ENCODE data around the gene FCHO2. TPM values are rescaled to one million over a fixed set of nuclear protein-coding genes. Genes with fewer than 3 reads are reported as not detected.

FCHO2 gene
- total RNA-seq, 4 donors from 2014 or later: 38.7 to 57.0 (median 46.5) TPM

DNA sequence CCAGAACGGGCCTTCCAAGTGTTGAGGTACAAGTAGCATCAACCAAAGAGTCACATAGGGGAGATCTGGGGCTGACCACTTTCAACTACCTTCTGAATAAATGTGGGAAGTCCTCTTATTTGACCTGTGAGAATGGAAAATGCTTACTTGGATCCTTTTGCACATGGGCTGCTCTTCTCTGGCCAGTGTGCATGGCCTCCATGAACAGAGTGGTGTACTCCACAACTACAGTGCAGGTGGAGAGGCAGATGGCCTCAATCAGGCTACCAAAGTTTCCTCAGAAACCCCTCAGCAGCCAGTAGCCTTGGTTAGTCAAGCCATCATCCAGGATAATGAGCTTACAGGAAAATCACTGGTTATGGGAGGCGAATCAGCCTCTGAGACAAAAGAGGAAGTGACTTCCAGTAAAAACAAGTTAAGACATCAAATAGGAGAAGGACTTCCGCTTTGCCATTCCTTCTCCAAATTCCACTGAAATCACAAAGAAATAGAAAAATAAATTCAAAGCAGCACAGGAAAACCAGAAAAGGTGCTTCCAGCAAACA, 18.3 kb upstream of the FCHO2 start:
- TF ChIP-seq POLR2A (IDR thresholded peaks at IDR 0.05) (no peak), CTCF (IDR thresholded peaks at IDR 0.05) (no peak)

GRCh38 chr5:72938206-72938605, 17.6 kb upstream of the FCHO2 start:
- intact Hi-C loops (cut with DNase I): no loop called here
- H3K27ac ChIP-seq: no peak overlapping the region
- TF ChIP-seq CTCF (IDR thresholded peaks at IDR 0.05) (no peak), POLR2A (IDR thresholded peaks at IDR 0.05) (no peak)
- WGBS, 2 donors: 54 to 62% methylated on average over 1 of the region's 1 CpG
- H3K36me3 ChIP-seq: no peaks in the 10 kb centered on the region
- H3K4me3 ChIP-seq (replicated peaks in 1 of 3): no peak overlapping the region
- no peak for DNase-seq
- H3K4me1 ChIP-seq: peaks cover 4 to 19% of the 10 kb centered on the region in 2 donors
- no peaks in the 10 kb centered on the region for H3K9me3 ChIP-seq
- no peaks in the 10 kb centered on the region for H3K27me3 ChIP-seq

More for the DNA sequence above, 18.3 kb upstream of the FCHO2 start:
- Histone ChIP-seq H3K36me3 (no peaks in the 10 kb centered on the region), H3K4me1 (peaks cover 4 to 19% of the 10 kb centered on the region in 2 donors), H3K27ac (no peak overlapping the region), H3K9me3 (no peaks in the 10 kb centered on the region), H3K4me3 (replicated peaks in 1 of 3) (no peak overlapping the region), H3K27me3 (no peaks in the 10 kb centered on the region)
- no peak for DNase-seq
- intact Hi-C loops (cut with DNase I): no loop called here
- 85 to 90% methylated on average over 3 of the region's 3 CpGs for WGBS, 2 donors

DNA sequence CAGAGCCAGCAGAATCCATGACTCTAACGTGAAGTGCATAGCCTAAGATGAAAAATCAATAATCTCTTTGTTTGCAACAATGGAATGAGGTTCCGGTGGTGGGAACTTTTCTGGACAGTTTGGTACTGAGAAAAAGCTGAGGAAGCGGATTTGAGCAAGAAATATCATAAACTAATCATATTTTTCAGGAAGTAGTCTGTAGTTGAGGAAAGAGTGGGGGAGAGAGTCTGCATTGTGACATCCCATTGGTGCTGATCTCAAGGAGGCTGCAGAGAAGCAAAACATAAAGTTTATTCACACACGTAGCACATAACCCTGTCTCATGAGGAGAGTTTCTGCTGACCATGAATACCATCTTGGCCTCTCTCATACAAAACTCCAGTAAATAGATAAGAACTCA, 15.8 kb upstream of the FCHO2 start:
- TF ChIP-seq POLR2A (IDR thresholded peaks at IDR 0.05): no peak
- TF ChIP-seq CTCF (IDR thresholded peaks at IDR 0.05): no peak
- DNase-seq: no peak
- intact Hi-C loops (cut with DNase I): no loop called here
- Histone ChIP-seq H3K27ac (no peak overlapping the region), H3K36me3 (no peaks in the 10 kb centered on the region), H3K4me3 (replicated peaks in 1 of 3) (no peak overlapping the region), H3K4me1 (peaks cover 4 to 13% of the 10 kb centered on the region in 2 donors), H3K9me3 (no peaks in the 10 kb centered on the region), H3K27me3 (no peaks in the 10 kb centered on the region)
- 72 to 92% methylated on average over 4 of the region's 4 CpGs for WGBS, 2 donors

GRCh38 chr5:72943307-72943706, 12.5 kb upstream of the FCHO2 start:
- no peak for DNase-seq
- Histone ChIP-seq H3K4me1 (peaks cover 10 to 19% of the 10 kb centered on the region in 2 donors), H3K27ac (no peak overlapping the region), H3K27me3 (no peaks in the 10 kb centered on the region), H3K4me3 (replicated peaks in 1 of 3) (no peak overlapping the region), H3K9me3 (no peaks in the 10 kb centered on the region), H3K36me3 (no peaks in the 10 kb centered on the region)
- TF ChIP-seq POLR2A (IDR thresholded peaks at IDR 0.05): no peak
- no peak for TF ChIP-seq CTCF (IDR thresholded peaks at IDR 0.05)
- intact Hi-C loops (cut with DNase I): no loop called here

GRCh38 chr5:72947498-72947897, 8.3 kb upstream of the FCHO2 start:
- no peaks in the 10 kb centered on the region for H3K9me3 ChIP-seq
- peak overlapping the region in 2 of 3 donors; percentile 16 to 59 for H3K27ac ChIP-seq
- intact Hi-C loops (cut with DNase I): no loop called here
- DNase-seq: peak in 1 of 2 donors; percentile 26
- H3K4me1 ChIP-seq: peaks cover 26 to 58% of the 10 kb centered on the region in 2 donors
- H3K36me3 ChIP-seq: no peaks in the 10 kb centered on the region
- no peak overlapping the region for H3K4me3 ChIP-seq (replicated peaks in 1 of 3)
- H3K27me3 ChIP-seq: no peaks in the 10 kb centered on the region
- TF ChIP-seq CTCF (IDR thresholded peaks at IDR 0.05) (no peak), POLR2A (IDR thresholded peaks at IDR 0.05) (no peak)

Data from thyroid gland (tissue), 4 donors.